ENCODE measurements around the gene TANC1. TPM values are rescaled to one million over a fixed set of nuclear protein-coding genes. Genes with fewer than 3 reads are reported as not detected.

The TANC1 gene
- total and polyA plus RNA-seq, 7 experiments from 2014 or later, result 0.13 to 0.39 (median 0.22) TPM; not detected in 1

DNA sequence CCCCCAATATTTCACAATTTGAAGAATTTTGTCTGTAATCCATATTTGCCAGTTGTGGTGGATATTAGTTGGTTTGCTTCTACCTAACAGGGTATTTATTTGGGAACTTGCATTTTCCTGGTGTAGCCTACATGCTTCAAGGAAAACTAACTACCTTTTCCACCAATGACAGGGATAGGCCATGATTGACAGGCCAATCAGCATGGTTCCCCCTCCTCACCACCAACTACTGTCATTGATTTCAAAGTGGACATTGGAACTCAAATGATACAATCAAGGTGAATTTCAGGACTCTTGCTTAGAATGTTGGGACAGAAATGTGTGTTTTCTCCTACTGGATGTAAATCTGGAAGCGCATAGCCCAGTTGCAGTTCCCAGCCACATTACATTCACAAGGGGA, 10.1 kb upstream of the TANC1 start:
- ChIA-PET CTCF (no interaction called here), POLR2A (interaction anchor here (0.7 kb wide), 1 partner anchor 98 kb away, joined by 3 read pairs; no protein-coding TSS in a partner anchor)
- Histone ChIP-seq H3K9me3 (ENCODE audit: control insufficient read depth in 2 of 3, low read length in 3 of 3) (no peaks in the 10 kb centered on the region), H3K36me3 (ENCODE audit: control insufficient read depth in 2 of 3, insufficient read depth in 3 of 3, low read length in 3 of 3) (no peaks in the 10 kb centered on the region), H3K27ac (ENCODE audit: low read depth, low read length) (no peak overlapping the region), H3K4me3 (ENCODE audit: low read length) (no peak overlapping the region), H3K4me1 (ENCODE audit: control insufficient read depth in 2 of 2, insufficient read depth in 2 of 2, low read length in 2 of 2) (no peaks in the 10 kb centered on the region), H3K27me3 (ENCODE audit: control insufficient read depth in 2 of 2, insufficient read depth in 2 of 2, low read length in 2 of 2) (no peaks in the 10 kb centered on the region)
- Mint-ChIP-seq H3K4me3 (no peak overlapping the region), H3K4me1 (peaks cover 0 to 6% (median 0%) of the 10 kb centered on the region in 7 donors), H3K27me3 (peaks cover 0 to 19% (median 4%) of the 10 kb centered on the region in 5 donors), H3K27ac (no peak overlapping the region), H3K9me3 (peaks cover 0 to 4% (median 0%) of the 10 kb centered on the region in 11 donors), H3K36me3 (peaks cover 0 to 3% (median 0%) of the 10 kb centered on the region in 5 donors)
- ATAC-seq, result no peak
- DNase-seq, result no peak
- intact Hi-C loops (cut with micrococcal nuclease), result no loop called here

DNA sequence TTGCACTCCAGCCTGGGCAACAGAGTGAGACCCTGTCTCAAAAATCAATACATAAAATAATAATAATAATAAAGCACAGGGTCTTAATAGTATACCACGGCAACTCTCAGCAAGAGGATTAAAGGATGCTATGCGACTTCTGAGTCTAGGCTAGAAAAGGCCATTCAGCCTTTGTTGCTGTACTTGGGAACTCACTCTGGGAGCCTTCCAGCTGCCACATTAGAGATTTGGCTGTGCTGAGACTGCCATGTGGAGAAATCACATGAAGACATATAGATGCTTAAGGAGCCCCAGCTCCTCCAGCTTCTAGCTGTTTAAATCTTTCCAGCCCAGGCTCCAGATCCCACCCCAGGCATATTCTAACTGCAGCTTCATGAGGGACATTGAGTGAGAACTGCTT, 8.2 kb upstream of the TANC1 start:
- H3K27me3 Mint-ChIP-seq, result peaks cover 0 to 32% (median 4%) of the 10 kb centered on the region in 5 donors
- Histone ChIP-seq H3K27me3 (ENCODE audit: control insufficient read depth in 2 of 2, insufficient read depth in 2 of 2, low read length in 2 of 2) (no peaks in the 10 kb centered on the region), H3K4me1 (ENCODE audit: control insufficient read depth in 2 of 2, insufficient read depth in 2 of 2, low read length in 2 of 2) (no peaks in the 10 kb centered on the region), H3K27ac (ENCODE audit: low read depth, low read length) (no peak overlapping the region), H3K4me3 (ENCODE audit: low read length) (no peak overlapping the region), H3K9me3 (ENCODE audit: control insufficient read depth in 2 of 3, low read length in 3 of 3) (no peaks in the 10 kb centered on the region), H3K36me3 (ENCODE audit: control insufficient read depth in 2 of 3, insufficient read depth in 3 of 3, low read length in 3 of 3) (no peaks in the 10 kb centered on the region)
- intact Hi-C loops (cut with micrococcal nuclease), result loop anchor here in 1 of 2 donors (10.0 kb wide), 1 partner anchor 155 kb away; no protein-coding TSS in a partner anchor
- no peak overlapping the region for H3K4me3 Mint-ChIP-seq
- ATAC-seq, result no peak
- no peaks in the 10 kb centered on the region for H3K4me1 Mint-ChIP-seq
- no peak for DNase-seq
- H3K9me3 Mint-ChIP-seq, result peaks cover 0 to 4% (median 0%) of the 10 kb centered on the region in 11 donors
- ChIA-PET POLR2A (no interaction called here), CTCF (no interaction called here)
- H3K36me3 Mint-ChIP-seq, result peaks cover 0 to 3% (median 0%) of the 10 kb centered on the region in 5 donors
- H3K27ac Mint-ChIP-seq, result no peak overlapping the region

GRCh38 chr2:158962074-158962473, 6.4 kb upstream of the TANC1 start:
- no peak for ATAC-seq
- intact Hi-C loops (cut with micrococcal nuclease), result loop anchor here in 1 of 2 donors (10.0 kb wide), 1 partner anchor 153 kb away; no protein-coding TSS in a partner anchor
- POLR2A ChIA-PET, result no interaction called here
- no peaks in the 10 kb centered on the region for H3K27me3 ChIP-seq (ENCODE audit: control insufficient read depth in 2 of 2, insufficient read depth in 2 of 2, low read length in 2 of 2)
- no peak overlapping the region for H3K27ac Mint-ChIP-seq
- H3K4me3 Mint-ChIP-seq, result no peak overlapping the region
- H3K9me3 ChIP-seq (ENCODE audit: control insufficient read depth in 2 of 3, low read length in 3 of 3), result no peaks in the 10 kb centered on the region
- H3K4me1 Mint-ChIP-seq, result no peaks in the 10 kb centered on the region
- CTCF ChIA-PET, result no interaction called here
- H3K36me3 Mint-ChIP-seq, result no peaks in the 10 kb centered on the region
- DNase-seq, result no peak
- H3K4me1 ChIP-seq (ENCODE audit: control insufficient read depth in 2 of 2, insufficient read depth in 2 of 2, low read length in 2 of 2), result no peaks in the 10 kb centered on the region
- no peaks in the 10 kb centered on the region for H3K36me3 ChIP-seq (ENCODE audit: control insufficient read depth in 2 of 3, insufficient read depth in 3 of 3, low read length in 3 of 3)
- H3K4me3 ChIP-seq (ENCODE audit: low read length), result no peak overlapping the region
- H3K27me3 Mint-ChIP-seq, result peaks cover 0 to 42% (median 20%) of the 10 kb centered on the region in 5 donors
- no peaks in the 10 kb centered on the region for H3K9me3 Mint-ChIP-seq
- H3K27ac ChIP-seq (ENCODE audit: low read depth, low read length), result no peak overlapping the region

DNA sequence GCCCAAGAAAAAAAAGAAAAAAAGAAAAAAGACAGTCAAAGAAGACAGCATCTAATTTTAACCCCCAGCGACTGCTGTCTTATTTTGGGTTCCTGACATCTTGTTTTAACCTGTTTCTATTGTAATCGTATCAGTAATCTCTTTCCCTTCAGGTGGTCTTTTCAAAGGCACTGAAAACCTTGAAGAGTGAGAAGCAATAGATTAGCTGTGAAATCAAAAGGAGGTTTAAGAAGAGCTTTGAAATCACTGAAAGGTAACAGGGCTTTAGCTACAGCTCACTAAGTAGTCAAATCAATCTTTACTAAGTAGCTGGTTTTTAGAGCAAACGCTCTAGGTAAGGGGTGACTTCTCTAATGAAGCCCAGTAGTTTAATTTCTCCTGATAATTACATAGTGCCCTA, 5.4 kb upstream of the TANC1 start:
- no peak for ATAC-seq
- no peaks in the 10 kb centered on the region for H3K4me1 ChIP-seq (ENCODE audit: control insufficient read depth in 2 of 2, insufficient read depth in 2 of 2, low read length in 2 of 2)
- ChIA-PET CTCF (no interaction called here), POLR2A (no interaction called here)
- peaks cover 0 to 4% (median 0%) of the 10 kb centered on the region in 7 donors for H3K4me1 Mint-ChIP-seq
- intact Hi-C loops (cut with micrococcal nuclease), result loop anchor here in 1 of 2 donors (10.0 kb wide), 1 partner anchor 152 kb away; no protein-coding TSS in a partner anchor
- no peaks in the 10 kb centered on the region for H3K27me3 ChIP-seq (ENCODE audit: control insufficient read depth in 2 of 2, insufficient read depth in 2 of 2, low read length in 2 of 2)
- no peaks in the 10 kb centered on the region for H3K36me3 Mint-ChIP-seq
- H3K4me3 Mint-ChIP-seq, result no peak overlapping the region
- DNase-seq, result no peak
- H3K4me3 ChIP-seq (ENCODE audit: low read length), result no peak overlapping the region
- H3K27ac Mint-ChIP-seq, result no peak overlapping the region
- peaks cover 0 to 50% (median 22%) of the 10 kb centered on the region in 5 donors for H3K27me3 Mint-ChIP-seq
- no peaks in the 10 kb centered on the region for H3K36me3 ChIP-seq (ENCODE audit: control insufficient read depth in 2 of 3, insufficient read depth in 3 of 3, low read length in 3 of 3)
- H3K9me3 Mint-ChIP-seq, result no peaks in the 10 kb centered on the region
- no peaks in the 10 kb centered on the region for H3K9me3 ChIP-seq (ENCODE audit: control insufficient read depth in 2 of 3, low read length in 3 of 3)
- H3K27ac ChIP-seq (ENCODE audit: low read depth, low read length), result no peak overlapping the region

GRCh38 chr2:158965107-158965506, 3.3 kb upstream of the TANC1 start:
- peaks cover 9 to 16% (median 10%) of the 10 kb centered on the region in 7 donors for H3K4me1 Mint-ChIP-seq
- Histone ChIP-seq H3K27ac (ENCODE audit: low read depth, low read length) (no peak overlapping the region), H3K4me1 (ENCODE audit: control insufficient read depth in 2 of 2, insufficient read depth in 2 of 2, low read length in 2 of 2) (peaks cover 0 to 3% of the 10 kb centered on the region in 2 donors), H3K36me3 (ENCODE audit: control insufficient read depth in 2 of 3, insufficient read depth in 3 of 3, low read length in 3 of 3) (no peaks in the 10 kb centered on the region), H3K27me3 (ENCODE audit: control insufficient read depth in 2 of 2, insufficient read depth in 2 of 2, low read length in 2 of 2) (peaks cover 0 to 3% of the 10 kb centered on the region in 2 donors), H3K4me3 (ENCODE audit: low read length) (no peak overlapping the region), H3K9me3 (ENCODE audit: control insufficient read depth in 2 of 3, low read length in 3 of 3) (no peaks in the 10 kb centered on the region)
- no peak overlapping the region for H3K4me3 Mint-ChIP-seq
- ATAC-seq (no peak), DNase-seq (no peak)
- intact Hi-C loops (cut with micrococcal nuclease), result loop anchor here in 1 of 2 donors (10.0 kb wide), 1 partner anchor 150 kb away; no protein-coding TSS in a partner anchor
- ChIA-PET CTCF (no interaction called here), POLR2A (no interaction called here)
- no peak overlapping the region for H3K27ac Mint-ChIP-seq
- no peaks in the 10 kb centered on the region for H3K9me3 Mint-ChIP-seq
- H3K36me3 Mint-ChIP-seq, result no peaks in the 10 kb centered on the region
- H3K27me3 Mint-ChIP-seq, result peaks cover 11 to 57% (median 28%) of the 10 kb centered on the region in 5 donors

- POLR2A ChIA-PET, result no interaction called here
- intact Hi-C loops (cut with micrococcal nuclease), result loop anchor here in 1 of 2 donors (10.0 kb wide), 1 partner anchor 149 kb away; no protein-coding TSS in a partner anchor
- ATAC-seq, result no peak
- Histone ChIP-seq H3K27me3 (ENCODE audit: control insufficient read depth in 2 of 2, insufficient read depth in 2 of 2, low read length in 2 of 2) (peaks cover 0 to 4% of the 10 kb centered on the region in 2 donors), H3K4me3 (ENCODE audit: low read length) (no peak overlapping the region), H3K27ac (ENCODE audit: low read depth, low read length) (no peak overlapping the region), H3K4me1 (ENCODE audit: control insufficient read depth in 2 of 2, insufficient read depth in 2 of 2, low read length in 2 of 2) (peaks cover 0 to 8% of the 10 kb centered on the region in 2 donors), H3K36me3 (ENCODE audit: control insufficient read depth in 2 of 3, insufficient read depth in 3 of 3, low read length in 3 of 3) (no peaks in the 10 kb centered on the region), H3K9me3 (ENCODE audit: control insufficient read depth in 2 of 3, low read length in 3 of 3) (no peaks in the 10 kb centered on the region)
- CTCF ChIA-PET, result no interaction called here
- no peaks in the 10 kb centered on the region for H3K36me3 Mint-ChIP-seq
- peaks cover 14 to 20% (median 15%) of the 10 kb centered on the region in 7 donors for H3K4me1 Mint-ChIP-seq
- peaks cover 16 to 63% (median 33%) of the 10 kb centered on the region in 5 donors for H3K27me3 Mint-ChIP-seq
- no peak overlapping the region for H3K27ac Mint-ChIP-seq
- no peak overlapping the region for H3K4me3 Mint-ChIP-seq
- no peak for DNase-seq
- H3K9me3 Mint-ChIP-seq, result no peaks in the 10 kb centered on the region
These were observed 2.8 kb upstream of the TANC1 start for GRCh38 chr2:158965641-158966040.

GRCh38 chr2:158966312-158966711, 2.1 kb upstream of the TANC1 start:
- Histone ChIP-seq H3K27me3 (ENCODE audit: control insufficient read depth in 2 of 2, insufficient read depth in 2 of 2, low read length in 2 of 2) (peaks cover 0 to 4% of the 10 kb centered on the region in 2 donors), H3K4me1 (ENCODE audit: control insufficient read depth in 2 of 2, insufficient read depth in 2 of 2, low read length in 2 of 2) (peaks cover 0 to 9% of the 10 kb centered on the region in 2 donors), H3K27ac (ENCODE audit: low read depth, low read length) (no peak overlapping the region), H3K9me3 (ENCODE audit: control insufficient read depth in 2 of 3, low read length in 3 of 3) (no peaks in the 10 kb centered on the region), H3K36me3 (ENCODE audit: control insufficient read depth in 2 of 3, insufficient read depth in 3 of 3, low read length in 3 of 3) (no peaks in the 10 kb centered on the region), H3K4me3 (ENCODE audit: low read length) (no peak overlapping the region)
- Mint-ChIP-seq H3K36me3 (no peaks in the 10 kb centered on the region), H3K27ac (no peak overlapping the region), H3K9me3 (no peaks in the 10 kb centered on the region), H3K4me1 (peaks cover 14 to 21% (median 16%) of the 10 kb centered on the region in 7 donors), H3K27me3 (peaks cover 20 to 69% (median 39%) of the 10 kb centered on the region in 5 donors), H3K4me3 (no peak overlapping the region)
- ATAC-seq (no peak), DNase-seq (no peak)
- POLR2A ChIA-PET, result no interaction called here
- CTCF ChIA-PET, result no interaction called here
- intact Hi-C loops (cut with micrococcal nuclease), result loop anchor here in 1 of 2 donors (10.0 kb wide), 1 partner anchor 148 kb away; no protein-coding TSS in a partner anchor

Measured in naive thymus-derived CD4-positive, alpha-beta T cell (primary cell).